Caki2 (cell line): ENCODE measurements around the gene EIF2AK3. TPM values are rescaled to one million over a fixed set of nuclear protein-coding genes. Genes with fewer than 3 reads are reported as not detected.
A peak's percentile ranks its signal among the peaks of the same experiment; 100 is the strongest.
"Not testable (repeated sequence)": the region's sequence is repeated elsewhere in the genome, so short reads cannot be mapped to it uniquely, and the experiment has no call there.

Source experiments
- DNase-seq: peaks from one replicate; pipeline ENCODE4 v3.0.0-alpha.2; 2015; ENCODE audit warnings: low read depth
- in situ Hi-C: cut with HindIII; loops from 2 replicates; pipeline ENCODE4 v1.10.0; 2016; ENCODE audit warnings: low sequenced_read_pairs, low pct_unique_long_range_greater_than_20kb, mixed read lengths
- total RNA-seq: library from RNA; depleted of rRNA; stranded (reverse); fragments of >200 nt; shearing (Covaris generic); gene quantifications from 2 replicates; pipeline ENCODE4 v1.2.3, GENCODE V29; 2014; ENCODE audit warnings: low replicate concordance

EIF2AK3 gene
- total RNA-seq, 1 experiment from 2014 or later = 17.1 TPM

DNA sequence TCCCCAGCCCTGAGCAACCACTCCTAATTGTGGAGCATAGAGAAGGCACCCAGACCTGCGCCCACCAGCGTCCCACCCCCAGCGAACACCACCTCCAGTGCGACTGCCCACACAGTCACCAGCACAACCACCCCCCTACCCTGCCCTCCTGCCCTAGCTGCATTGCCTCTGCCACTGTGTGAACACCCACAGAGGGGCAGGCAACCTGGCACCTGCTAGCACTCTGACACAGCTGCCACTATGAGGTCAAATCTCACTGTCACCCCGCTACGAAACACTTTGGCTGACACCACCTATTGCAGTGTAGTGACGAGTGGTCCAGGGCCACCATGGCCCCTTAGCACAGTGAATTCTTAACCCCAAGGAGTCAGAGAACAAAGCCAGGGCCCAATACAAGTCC, 14.1 kb upstream of the EIF2AK3 start:
- in situ Hi-C loops = no loop called here
- DNase-seq = no peak

DNA sequence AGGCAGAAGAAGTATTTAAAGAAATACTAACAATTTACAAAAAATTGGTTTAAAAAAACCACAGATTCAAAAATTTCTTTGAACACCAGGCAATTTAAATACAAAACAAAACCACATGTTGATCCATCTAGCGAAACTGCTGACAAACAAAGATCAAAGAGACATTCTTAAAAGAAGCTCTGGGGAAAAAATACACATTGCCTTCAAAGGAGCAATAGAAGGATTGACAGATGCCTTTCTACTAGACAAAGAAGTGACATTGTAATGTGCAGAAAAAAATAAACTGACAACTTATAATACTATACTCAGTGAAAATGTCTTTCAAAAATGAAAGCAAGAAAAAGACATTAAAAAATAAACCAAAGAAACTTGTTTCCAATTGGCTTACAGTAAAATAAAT, 12.6 kb upstream of the EIF2AK3 start:
- no peak for DNase-seq
- in situ Hi-C loops = no loop called here

DNA sequence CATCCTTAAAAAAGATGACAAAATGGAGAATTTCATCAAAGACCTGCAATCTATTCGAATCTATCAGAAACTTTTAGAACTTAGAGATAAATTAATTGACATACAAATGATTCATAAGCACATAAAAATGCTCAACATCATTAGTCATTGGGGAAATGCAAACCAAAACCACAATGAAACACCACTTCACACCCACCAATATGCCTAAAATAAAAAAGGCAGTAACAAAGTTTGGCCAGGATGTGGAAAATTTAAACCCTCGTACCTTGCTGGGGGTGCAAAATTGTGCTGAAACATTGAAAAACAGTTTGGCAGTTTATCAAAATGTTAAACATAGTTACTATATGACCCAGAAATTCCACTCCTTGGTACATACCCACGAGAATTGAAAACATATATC, 11.5 kb upstream of the EIF2AK3 start:
- in situ Hi-C loops = no loop called here
- no peak for DNase-seq

DNA sequence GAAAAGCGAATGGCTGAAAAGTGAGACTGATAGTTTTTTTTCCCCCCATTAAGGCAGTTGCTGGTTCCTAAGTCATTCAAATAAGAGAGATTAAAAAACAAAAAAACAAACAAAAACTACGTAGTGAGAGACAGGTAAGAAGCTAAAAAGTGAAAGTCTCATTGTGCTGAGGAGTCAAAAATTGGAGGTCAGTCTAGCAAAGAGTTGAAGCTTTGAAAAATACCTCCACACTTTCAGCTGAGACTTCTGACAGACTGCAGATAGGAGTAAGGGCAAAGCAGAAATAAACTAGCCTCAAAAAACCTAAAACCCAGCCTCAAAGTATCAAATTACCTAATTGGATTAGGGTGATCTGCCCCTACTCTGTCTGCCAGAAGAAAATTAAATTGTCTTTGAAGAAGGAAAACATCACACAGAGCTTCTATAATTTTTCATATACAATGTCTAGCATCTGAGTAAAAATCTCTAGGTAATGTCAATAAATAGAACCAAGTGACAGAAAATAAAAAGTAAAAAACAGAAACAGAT, 10.9 kb upstream of the EIF2AK3 start:
- in situ Hi-C loops = no loop called here
- no peak for DNase-seq

DNA sequence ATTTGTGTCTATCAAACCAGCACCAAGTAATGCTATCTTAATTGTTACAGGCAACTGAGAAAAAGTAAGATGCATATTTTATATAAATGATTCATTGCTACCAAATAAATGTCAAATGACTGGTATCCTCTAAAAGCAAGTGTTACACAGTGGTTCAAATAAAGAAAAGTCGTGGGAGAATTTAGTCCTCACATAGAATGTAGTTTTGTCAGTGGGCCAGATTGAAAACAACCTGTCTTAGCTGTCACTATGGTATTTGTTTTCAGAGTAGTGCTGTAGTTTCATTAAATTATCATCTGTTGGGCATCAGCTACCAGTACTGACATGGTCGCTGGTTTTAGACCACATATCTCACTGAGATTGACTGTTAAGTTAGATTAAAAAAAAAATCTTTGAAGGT, 10.2 kb upstream of the EIF2AK3 start:
- no peak for DNase-seq
- in situ Hi-C loops = no loop called here

DNA sequence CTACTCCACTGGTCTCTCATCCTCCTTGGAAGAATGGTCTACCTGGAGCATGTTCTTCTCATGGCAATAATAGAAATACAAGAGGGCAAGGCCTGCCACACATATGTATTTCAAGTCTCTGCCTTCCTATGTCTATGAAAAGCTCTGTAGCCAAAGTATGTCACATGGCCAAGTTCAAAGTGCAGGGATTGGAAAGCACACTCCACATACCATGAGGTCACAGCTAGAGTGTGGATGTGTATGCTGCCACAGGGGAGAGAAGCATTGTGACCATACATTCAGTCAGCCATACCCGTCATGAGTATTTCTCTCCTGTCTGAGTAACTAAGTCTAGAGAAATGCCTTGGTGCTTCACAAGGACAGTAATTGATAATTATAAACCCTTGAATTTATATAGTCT, 8.8 kb upstream of the EIF2AK3 start:
- DNase-seq = no peak
- in situ Hi-C loops = no loop called here

DNA sequence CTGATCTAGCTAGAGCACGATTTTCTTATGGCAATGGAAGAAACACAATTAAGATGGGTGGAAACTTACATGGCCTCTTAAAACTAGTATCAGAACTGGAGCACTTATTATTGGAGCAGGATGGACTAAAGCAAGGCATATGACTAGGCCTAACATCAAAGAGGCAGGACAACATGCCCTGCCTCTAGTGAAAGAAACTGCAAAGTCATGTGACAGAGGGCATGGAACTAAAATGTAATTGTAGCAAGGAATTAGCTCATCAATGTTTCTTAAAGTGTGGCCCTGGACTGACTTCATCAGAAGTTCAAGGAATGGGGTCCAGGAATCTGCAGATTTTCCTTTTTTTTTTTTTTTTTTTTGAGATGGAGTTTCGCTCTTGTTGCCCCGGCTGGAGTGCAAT, 5.3 kb upstream of the EIF2AK3 start:
- no peak for DNase-seq
- in situ Hi-C loops = no loop called here

DNA sequence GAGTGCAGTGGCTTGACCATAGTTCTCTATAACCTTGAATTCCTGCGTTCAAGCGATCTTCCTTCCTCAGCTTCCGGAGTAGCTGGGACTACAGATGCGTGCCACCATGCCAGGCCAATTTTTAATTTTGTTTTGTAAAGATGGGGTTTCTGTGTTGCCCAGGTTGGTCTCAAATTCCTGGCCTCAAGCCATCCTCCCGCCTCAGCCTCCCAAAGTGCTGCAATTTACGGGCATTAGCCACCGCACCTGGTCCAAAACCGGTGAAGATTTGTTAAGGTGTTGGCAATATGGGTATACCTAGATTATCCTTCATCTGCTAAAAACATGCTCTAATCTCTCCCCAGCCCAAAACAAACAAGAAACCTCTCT, 1.3 kb upstream of the EIF2AK3 start:
- no peak for DNase-seq
- in situ Hi-C loops = no loop called here

DNA sequence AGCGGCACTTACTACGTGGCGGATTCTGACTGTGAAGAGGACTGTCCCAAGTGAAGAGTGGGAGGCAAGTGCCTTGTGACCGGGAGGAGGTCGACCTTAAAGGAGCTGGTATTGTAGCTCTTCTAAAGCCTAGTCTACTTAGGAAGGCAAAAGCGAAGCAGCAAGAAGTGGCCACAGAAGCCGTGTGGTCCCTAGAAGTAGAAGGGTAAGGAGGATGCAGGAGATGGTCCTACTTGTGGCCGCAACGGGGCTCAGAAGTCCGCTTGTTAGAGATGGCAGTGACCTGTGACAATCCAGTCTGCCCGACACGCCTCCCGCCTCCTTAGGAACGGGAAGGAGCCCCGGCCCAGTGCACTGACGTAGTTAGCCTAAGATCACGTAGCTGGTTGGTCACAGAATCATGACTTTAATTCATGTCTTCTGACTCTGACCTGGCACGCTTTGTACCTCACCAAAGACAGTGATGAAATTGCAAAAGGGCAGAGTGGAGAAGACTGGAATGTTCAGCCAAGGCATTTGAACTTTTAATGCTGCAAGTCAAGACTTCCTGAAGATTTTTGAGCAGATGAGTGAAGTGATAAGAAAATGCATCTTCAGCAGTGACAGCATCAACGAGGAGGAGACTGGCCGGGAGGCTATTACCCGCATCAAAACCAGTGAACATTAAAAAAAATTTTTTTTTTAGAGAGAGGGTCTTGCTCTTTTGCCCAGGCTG, 749 bp upstream of the EIF2AK3 start:
- peak; percentile 97 for DNase-seq
- in situ Hi-C loops = no loop called here

DNA sequence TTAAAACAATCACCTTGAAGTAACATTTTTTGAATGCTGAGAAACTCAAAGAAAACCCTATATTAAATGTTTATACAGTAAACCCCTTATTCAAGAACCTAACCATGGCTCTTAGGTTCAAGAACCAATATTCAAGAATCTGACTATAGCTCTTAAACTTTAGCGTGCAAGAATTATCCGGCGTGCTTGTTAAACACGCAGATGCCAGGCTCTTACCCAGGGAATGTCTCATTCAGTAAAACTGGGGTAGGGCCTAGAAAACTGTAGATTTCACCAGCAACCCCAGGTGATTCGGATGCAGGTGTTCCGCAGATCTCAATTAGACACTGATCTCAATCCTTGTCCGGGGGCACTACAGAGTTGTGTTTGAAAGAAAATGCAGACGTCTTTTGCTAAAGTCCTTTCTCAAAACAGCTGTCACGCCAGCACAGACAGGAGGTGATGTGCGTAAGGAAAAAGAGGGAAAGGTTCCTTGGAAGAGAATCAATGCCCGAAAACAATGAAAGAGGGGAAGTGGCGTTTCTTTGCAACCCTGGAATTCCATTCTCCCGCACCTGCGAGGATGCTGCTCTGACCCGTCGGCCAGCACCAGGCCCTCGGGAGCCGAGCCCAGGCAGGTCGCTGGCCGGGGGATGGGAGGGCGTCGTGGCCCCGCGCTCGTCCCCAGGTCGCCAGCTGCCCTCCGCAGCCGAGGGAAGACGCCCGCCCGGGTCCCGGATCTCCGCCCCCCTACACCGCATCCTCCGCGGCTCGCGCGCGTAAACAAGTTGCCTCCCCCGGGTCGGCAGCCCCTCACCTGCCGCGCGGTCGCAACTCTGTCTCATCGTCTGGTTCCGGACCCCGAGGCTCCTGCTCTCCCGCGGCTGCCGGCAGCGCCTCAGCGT, 851 bp downstream of the EIF2AK3 start:
- in situ Hi-C loops = no loop called here
- DNase-seq = peak; percentile 39

DNA sequence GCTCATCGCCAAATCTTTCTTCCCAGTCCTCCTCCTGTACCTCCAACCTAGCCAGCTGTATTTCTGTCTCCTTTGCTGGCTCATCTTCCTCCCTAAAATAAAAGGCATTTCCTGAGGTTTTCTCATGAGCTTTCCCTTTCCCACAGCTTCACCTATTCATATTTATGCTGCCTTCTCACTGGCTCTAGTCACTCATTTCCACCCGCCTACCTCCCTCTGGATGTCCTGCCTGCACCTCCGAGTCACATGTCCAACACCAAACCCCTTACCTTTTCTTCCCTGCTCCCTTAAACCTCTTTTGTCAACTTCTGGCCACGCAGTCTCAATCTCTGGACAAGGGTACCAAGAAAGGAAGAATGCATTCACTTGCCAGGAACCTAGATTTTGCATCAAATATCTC, 2.8 kb downstream of the EIF2AK3 start:
- DNase-seq = no peak
- in situ Hi-C loops = no loop called here

DNA sequence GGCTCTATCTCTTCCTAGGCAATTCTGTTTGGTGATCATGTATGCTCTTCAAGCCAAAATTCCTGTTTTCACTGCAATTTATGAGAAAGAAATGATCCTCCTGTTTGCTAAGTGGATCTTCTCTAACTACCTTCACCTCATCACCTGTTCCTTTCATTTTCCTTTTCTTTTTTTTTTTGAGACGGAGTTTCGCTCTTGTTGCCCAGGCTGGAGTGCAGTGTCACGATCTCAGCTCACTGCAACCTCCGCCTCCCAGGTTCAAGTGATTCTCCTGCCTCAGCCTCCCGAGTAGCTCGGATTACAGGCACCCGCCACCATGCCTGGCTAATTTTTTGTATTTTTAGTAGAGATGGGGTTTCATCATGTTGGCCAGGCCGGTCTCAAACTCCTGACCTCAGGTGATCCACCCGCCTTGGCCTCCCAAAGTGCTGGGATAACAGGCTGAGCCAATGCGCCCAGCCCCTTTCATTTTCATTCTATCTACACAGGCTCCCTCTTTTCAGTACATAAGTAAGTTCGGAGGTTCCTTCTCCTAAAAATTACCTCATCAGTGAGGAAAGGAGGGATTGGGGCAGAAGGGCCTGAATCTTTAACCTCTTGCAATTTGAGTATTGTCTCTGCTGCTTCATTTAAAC, 3.3 kb downstream of the EIF2AK3 start:
- in situ Hi-C loops, DNase-seq: not testable (repeated sequence)

DNA sequence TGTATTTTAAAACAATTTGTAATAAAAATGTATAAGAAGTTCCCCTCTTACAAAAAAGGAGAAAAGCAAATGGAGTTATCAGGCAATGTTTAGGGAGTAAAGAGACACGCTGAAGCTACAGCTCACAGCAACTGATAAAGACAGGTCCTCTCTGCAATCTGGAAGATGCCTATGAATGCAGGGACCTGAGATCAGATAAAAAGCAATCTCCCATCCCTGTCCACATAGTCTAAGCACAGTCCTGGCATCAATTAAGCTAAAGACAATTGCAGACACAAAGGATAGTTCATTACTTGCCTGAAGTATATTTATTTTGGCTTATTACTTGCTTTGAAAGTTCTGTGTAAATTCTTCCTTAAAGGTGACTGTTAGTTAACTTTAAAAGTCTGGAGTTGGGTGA, 5.0 kb downstream of the EIF2AK3 start:
- in situ Hi-C loops = no loop called here
- DNase-seq = no peak

DNA sequence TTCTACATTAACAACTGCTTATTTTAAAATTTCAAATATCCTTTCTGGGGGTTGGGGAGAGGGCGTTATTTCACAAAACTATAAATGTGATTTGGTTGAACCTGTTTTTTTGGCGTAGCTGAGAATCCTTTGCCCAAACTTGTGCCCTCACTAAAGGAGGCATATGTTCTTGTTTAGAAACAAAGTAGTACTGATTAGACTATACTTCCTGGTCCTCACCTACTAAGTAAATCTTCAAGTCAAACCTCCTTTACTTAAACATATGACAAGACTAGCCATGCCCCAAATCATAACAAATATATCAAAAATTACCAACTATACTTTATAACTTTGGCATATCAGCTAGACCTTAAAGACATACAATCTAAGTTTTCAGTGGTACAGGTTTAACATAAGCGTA, 5.8 kb downstream of the EIF2AK3 start:
- in situ Hi-C loops = no loop called here

DNA sequence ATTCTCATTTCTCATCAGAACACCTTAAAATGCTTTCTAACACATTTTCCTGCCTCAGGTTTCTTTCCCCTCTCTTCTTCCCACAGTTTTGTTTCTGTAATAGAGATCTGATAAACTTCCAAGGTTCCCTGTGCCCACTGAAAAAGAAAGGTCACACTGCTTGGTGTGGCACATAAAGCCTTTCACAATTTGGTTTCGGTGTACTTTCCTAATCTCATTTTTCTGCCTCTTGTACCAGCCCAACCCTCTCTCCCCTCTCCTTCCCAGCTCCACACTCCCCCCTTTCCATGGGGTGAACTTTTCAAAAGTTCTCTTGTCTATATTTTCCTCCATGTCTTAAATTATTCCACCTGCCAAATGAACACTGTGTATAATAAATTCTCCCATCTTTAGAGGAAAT, 7.2 kb downstream of the EIF2AK3 start:
- in situ Hi-C loops = no loop called here
- DNase-seq = no peak

More for the DNA sequence above, 5.8 kb downstream of the EIF2AK3 start:
- no peak for DNase-seq

DNA sequence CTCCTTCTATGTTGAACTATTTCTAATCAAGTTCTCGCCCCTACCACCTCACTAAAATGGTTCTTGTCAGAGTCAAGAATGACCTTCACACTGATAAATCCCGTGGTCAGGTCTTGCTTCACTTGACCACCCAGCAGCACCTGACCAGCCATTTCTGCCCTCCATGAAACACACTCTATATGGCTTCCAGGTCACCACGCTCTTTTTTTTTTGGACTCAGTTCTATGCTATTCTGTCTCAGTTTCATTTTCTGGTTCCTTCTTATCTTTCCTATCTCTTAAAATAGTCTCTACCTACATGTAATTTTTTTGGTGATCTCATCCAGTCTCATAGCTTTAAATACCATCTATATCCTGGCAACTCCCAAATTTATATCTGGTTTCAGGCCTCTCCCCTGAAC, 11.4 kb downstream of the EIF2AK3 start:
- no peak for DNase-seq
- in situ Hi-C loops = no loop called here

DNA sequence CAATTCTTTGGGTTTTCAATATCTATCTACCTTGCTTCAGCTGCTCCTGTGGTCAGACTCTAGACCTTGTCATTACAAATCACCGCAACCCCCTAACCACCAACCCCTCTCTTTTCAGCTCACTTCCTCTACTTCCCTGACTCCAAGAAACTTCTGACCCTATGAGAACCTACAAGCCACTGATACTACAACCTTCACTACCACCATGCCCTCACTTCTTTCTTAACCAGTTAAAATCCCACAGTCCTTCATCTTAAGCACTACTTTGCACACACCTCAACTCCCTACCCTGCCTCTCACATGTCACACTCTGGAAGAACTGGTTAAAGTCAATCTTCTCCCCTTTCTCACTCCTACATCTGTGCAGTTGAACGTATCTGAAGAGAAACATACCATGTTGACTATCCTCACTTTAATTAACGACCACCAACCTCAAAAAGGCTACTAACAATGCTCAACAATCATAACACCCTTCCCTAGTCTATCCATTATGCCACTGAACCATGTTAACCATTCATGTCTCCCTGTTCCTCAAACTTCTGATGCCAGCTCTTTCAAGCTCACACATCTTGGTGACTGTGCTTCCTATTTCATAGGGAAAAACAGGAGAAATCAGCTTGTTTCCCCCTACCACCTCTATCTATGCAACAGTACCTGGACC, 12.6 kb downstream of the EIF2AK3 start:
- in situ Hi-C loops = no loop called here

DNA sequence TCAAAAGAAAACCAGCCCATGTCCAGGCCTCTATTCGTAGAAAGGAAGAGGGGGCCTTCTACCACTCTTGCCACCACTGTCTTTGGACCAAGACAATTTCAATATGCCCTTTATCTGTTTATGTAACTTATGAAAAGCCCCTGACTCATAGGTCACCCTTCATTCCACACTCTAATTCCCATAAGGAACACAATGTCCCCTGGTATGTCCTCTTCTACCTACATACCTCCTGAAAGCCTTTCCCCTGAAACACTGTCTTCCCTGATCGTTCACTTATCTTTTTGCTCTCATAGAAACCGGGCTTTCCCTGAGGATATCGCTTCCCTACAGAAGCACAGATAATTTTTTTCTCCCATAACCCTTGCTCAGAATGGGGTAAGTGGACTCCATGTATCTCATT, 13.3 kb downstream of the EIF2AK3 start:
- in situ Hi-C loops = no loop called here
- no peak for DNase-seq

More for the DNA sequence above, 12.6 kb downstream of the EIF2AK3 start:
- no peak for DNase-seq

DNA sequence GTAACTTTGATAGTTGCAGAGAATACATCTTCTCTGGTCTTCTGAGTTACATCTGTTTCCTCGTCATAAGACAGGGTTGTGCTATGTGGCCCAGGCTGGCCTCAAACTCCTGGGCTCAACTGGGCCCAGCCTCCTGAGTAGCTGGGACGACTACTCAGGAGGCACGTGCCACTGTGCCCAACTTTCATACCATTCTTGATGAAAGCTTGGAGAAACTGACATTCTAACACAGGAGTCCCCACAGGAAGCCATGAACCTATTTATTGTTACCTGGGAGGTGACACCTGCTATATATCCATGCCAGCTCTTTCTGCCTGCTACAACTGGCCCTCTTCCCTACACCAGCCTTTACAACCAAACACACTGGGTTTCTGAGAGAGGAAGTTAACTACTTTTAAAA, 19.1 kb downstream of the EIF2AK3 start:
- no peak for DNase-seq
- in situ Hi-C loops = no loop called here
